Effector CD8-positive, alpha-beta T cell (primary cell): ENCODE measurements around the gene CXCR6.
A peak's percentile ranks its signal among the peaks of the same experiment; 100 is the strongest.
"Not testable (repeated sequence)": the region's sequence is repeated elsewhere in the genome, so short reads cannot be mapped to it uniquely, and the experiment has no call there.

ENCODE experiments used
- DNase-seq: peaks from one replicate; lab custom pipeline; 2025; lab: John Stamatoyannopoulos, UW

CXCR6 gene

DNA sequence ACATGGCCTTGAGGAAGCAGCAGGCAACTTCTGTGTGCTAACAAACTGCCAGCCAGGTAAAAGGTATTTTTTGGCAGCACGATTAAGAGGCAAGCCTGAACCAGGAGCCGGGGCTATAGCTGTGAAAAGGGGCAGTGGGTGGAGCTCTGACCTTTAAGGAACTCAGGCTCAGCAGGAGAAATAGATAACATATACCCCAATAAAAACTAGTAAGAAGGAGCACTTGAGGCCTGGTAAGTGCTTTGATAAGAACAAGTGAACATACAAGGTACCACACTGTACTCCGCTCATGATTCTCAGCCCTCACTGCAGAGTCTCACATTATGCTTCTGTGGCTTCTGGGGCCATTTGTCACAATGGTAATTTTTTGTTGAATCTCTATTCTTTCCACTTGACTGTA is 46.9 kb downstream of the CXCR6 start:
- DNase-seq, result no peak

GRCh38 chr3:45991341-45991740 is 48.1 kb downstream of the CXCR6 start:
- no peak for DNase-seq

- DNase-seq, result no peak
Observed at GRCh38 chr3:45992133-45992729, 49.0 kb downstream of the CXCR6 start.

DNA sequence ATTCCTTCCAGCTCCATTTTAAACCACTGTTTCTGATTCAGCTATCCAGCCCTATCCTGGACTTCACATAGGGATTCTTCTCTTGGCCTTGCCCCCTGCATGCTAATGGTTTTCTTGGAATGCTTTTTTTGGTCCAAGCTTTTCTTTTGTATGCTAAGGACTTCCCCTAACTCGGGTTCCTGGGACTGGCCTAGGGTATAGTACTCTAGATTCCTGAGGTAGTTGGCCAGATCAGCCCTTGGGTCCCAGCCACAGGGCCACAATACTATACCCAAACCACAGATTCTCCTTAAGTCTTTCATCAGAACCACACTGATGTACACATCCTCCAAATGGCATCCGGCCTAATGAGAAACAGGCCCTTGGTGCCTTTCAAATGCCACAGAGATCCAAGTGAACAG is 49.6 kb downstream of the CXCR6 start:
- no peak for DNase-seq

GRCh38 chr3:45993421-45994027 is 50.3 kb downstream of the CXCR6 start:
- DNase-seq, result no peak

DNA sequence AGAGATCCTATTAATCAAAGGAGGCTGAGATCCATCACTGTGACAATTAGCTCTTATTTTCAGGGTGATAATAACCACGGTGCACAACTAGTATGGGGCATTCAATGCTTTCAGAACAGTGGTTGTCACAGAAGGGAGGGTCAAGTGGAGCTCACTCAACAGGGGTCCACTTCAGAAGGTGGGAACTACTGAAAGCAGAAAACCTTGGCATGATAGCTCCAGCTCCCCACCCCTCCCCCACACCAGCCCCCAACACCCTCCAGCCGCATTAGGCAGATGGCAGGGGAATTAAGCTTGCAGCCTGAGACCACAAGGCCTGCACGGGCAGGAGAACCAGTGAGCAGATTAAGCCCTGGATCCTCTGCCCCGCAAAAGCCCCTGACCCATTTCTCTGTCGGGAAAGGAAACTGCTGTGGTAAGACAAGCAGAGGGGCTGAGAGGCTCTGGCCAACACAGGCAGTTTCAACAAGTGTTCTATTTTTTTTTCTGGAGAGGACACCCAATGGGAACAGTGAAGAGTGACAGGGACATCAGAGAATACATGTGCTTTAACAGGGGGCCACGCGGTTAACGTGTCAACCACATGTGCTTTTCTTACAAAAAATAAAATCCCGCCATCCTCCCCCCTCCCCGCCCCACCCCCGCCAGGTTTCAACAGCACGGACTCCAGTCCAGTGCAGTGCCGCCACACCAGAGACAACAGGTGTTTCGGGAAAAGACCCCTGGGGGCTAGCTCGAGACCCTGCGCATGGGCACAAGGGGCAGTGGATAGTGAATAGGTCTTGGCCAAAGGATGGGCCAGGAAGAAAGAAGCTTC is 51.4 kb downstream of the CXCR6 start:
- DNase-seq, result peak; percentile 12

GRCh38 chr3:45995236-45996192 is 52.2 kb downstream of the CXCR6 start, which contains the start of gene FYCO1:
Gene FYCO1, minus strand, starts transcription at chr3:45995824. Its CDS starts 10,914 bp downstream, at chr3:45984910.
- peak; percentile 76 for DNase-seq

GRCh38 chr3:45997499-45997898 is 54.2 kb downstream of the CXCR6 start:
- DNase-seq, result not testable (repeated sequence)

DNA sequence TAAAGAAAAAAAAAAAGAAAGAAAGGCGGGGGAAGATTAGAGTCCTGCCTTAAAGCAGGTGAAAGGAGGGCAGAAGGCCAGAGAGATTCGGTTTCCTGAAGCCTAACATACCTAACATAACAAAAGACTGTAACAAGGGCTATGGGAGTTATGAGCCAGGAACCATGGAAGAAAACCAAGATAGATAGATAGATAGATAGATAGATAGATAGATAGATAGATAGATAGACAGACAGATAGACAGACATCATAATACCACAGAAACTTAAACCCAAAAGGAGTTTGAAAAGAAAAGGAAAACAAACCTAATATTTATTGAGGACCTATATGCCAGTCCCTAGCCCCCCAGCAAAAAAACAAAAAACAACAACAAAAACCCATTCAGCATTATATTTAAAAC is 54.7 kb downstream of the CXCR6 start:
- DNase-seq, result no peak
